SK-N-DZ (cell line): Measurements from ENCODE around the gene DLL4.

Experiments
- DNase-seq: peaks from one replicate; pipeline ENCODE4 v3.0.0-alpha.2; 2015; ENCODE audit warnings: low spot score

DLL4 gene

GRCh38 chr15:40906091-40906990, 22.8 kb upstream of the DLL4 start:
- peak; percentile 74 for DNase-seq

GRCh38 chr15:40906991-40907802, 21.9 kb upstream of the DLL4 start:
- no peak for DNase-seq

GRCh38 chr15:40908095-40908494, 21.0 kb upstream of the DLL4 start:
- DNase-seq, result no peak

- DNase-seq, result no peak
Measured at GRCh38 chr15:40909662-40910630, 19.2 kb upstream of the DLL4 start.

- peak; percentile 84 for DNase-seq
Measured at GRCh38 chr15:40911141-40911540, 18.0 kb upstream of the DLL4 start.

GRCh38 chr15:40911693-40912092, 17.4 kb upstream of the DLL4 start:
- DNase-seq, result no peak

- no peak for DNase-seq
Measured at GRCh38 chr15:40912478-40912877, 16.7 kb upstream of the DLL4 start.

- no peak for DNase-seq
Measured at GRCh38 chr15:40914013-40914412, 15.1 kb upstream of the DLL4 start.

GRCh38 chr15:40914486-40914885, 14.7 kb upstream of the DLL4 start:
- no peak for DNase-seq

- no peak for DNase-seq
Measured at GRCh38 chr15:40915116-40915661, 14.0 kb upstream of the DLL4 start.

- no peak for DNase-seq
Measured at GRCh38 chr15:40915679-40916078, 13.5 kb upstream of the DLL4 start.

GRCh38 chr15:40917585-40917984, 11.6 kb upstream of the DLL4 start:
- no peak for DNase-seq

- no peak for DNase-seq
Measured at GRCh38 chr15:40918146-40918798, 10.9 kb upstream of the DLL4 start.

GRCh38 chr15:40918799-40919392, 10.2 kb upstream of the DLL4 start:
- DNase-seq, result no peak

GRCh38 chr15:40921949-40922607, 7.1 kb upstream of the DLL4 start:
- no peak for DNase-seq

GRCh38 chr15:40922608-40923005, 6.5 kb upstream of the DLL4 start:
- no peak for DNase-seq

GRCh38 chr15:40923551-40923950, 5.6 kb upstream of the DLL4 start:
- no peak for DNase-seq

- DNase-seq, result no peak
Measured at GRCh38 chr15:40925495-40925862, 3.7 kb upstream of the DLL4 start.

- no peak for DNase-seq
Measured at GRCh38 chr15:40925863-40926658, 3.1 kb upstream of the DLL4 start.
